Kidney (tissue), 14 donors: ENCODE measurements around the gene CATSPER1. TPM values are rescaled to one million over a fixed set of nuclear protein-coding genes. Genes with fewer than 3 reads are reported as not detected.
A peak's percentile ranks its signal among the peaks of the same experiment; 100 is the strongest.

Source experiments
- DNase-seq, 5 donors: peaks; one replicate each; pipeline ENCODE4 v3.0.0-alpha.2; 2013 to 2020
- FAIRE-seq: peaks from 2 replicates; lab custom pipeline; 2012; peaks lifted over from hg19 to GRCh38; lab: Jason Lieb, UNC
- H3K27ac ChIP-seq, 2 donors: one replicate each; pipeline ENCODE4 v1.7.0; 2013; ENCODE audit warnings: low read depth in 2 of 2, low read length in 2 of 2, inconsistent platforms in 1 of 2
- H3K27me3 ChIP-seq: one replicate; pipeline ENCODE4 v1.7.1; 2013; ENCODE audit warnings: low read length, inconsistent platforms; ENCODE audit not compliant: control insufficient read depth, insufficient read depth
- H3K36me3 ChIP-seq, 3 donors: one replicate each; pipeline versions ENCODE4 v1.7.0 to v1.7.1; 2013; ENCODE audit warnings: low read length in 3 of 3, control low read depth in 1 of 3, inconsistent platforms in 1 of 3; ENCODE audit not compliant: insufficient read depth in 3 of 3, control insufficient read depth in 2 of 3
- H3K4me1 ChIP-seq, 3 donors: one replicate each; pipeline versions ENCODE4 v1.7.0 to v1.7.1; 2013; ENCODE audit warnings: low read length in 3 of 3, inconsistent platforms in 1 of 3, low read depth in 1 of 3; ENCODE audit not compliant: control insufficient read depth in 2 of 3, insufficient read depth in 2 of 3
- H3K4me3 ChIP-seq, 3 donors: one replicate each; pipeline versions ENCODE4 v1.7.0 to v1.8.1; 2013; ENCODE audit warnings: low read length in 3 of 3, control low read depth in 1 of 3, inconsistent platforms in 1 of 3
- H3K9ac ChIP-seq, 3 donors: one replicate each; pipeline versions ENCODE4 v1.7.0 to v1.7.1; 2013; ENCODE audit warnings: low read length in 3 of 3, control low read depth in 1 of 3, inconsistent platforms in 1 of 3
- H3K9me3 ChIP-seq, 3 donors: one replicate each; pipeline versions ENCODE4 v1.7.0 to v1.7.1; 2013; ENCODE audit warnings: low read length in 3 of 3, control low read depth in 1 of 3, inconsistent platforms in 1 of 3; ENCODE audit not compliant: control insufficient read depth in 2 of 3, insufficient read depth in 1 of 3
- intact Hi-C: fragments of 100-400 bp; cut with DNase I; formaldehyde crosslinking; loops from one replicate; pipeline ENCODE4 v1.11.1; 2022
- polyA plus RNA-seq: library from polyadenylated mRNA; stranded (reverse); fragments of 350-450 nt; fragmentation: Illumina TruSeq; extraction: RNeasy Lipid Tissue Mini Kit (QIAGEN cat#74804); gene quantifications from one replicate; pipeline ENCODE4 v1.2.3, GENCODE V29; 2014; ENCODE audit warnings: low read depth, low replicate concordance; ENCODE audit not compliant: insufficient read depth
- total RNA-seq: library from RNA; stranded (reverse); fragmentation: NEBNext Ultra II Directional; extraction: Animal tissue kit (Norgen Biotek cat#: 25700); gene quantifications from one replicate; pipeline ENCODE4 v1.2.1, GENCODE V29; 2021
- TF ChIP-seq, protein P1 (sequence below): IDR thresholded peaks from 3 replicates; pipeline ENCODE4 v1.5.1; 2012; ENCODE audit warnings: mild to moderate bottlenecking, moderate library complexity, borderline replicate concordance; ENCODE audit not compliant: insufficient read depth; ENCODE audit errors: extremely low read depth
- donor health status: control.
- donor health status: control.
- donor health status: control.
- donor health status: control.
- donor health status: control.
- donor health status: DM: yes; HTN: yes; CAD: no.
- donor health status: Normal renal cell carcinoma (clear cell type).

The CATSPER1 gene
- total and polyA plus RNA-seq, 2 donors from 2014 or later, result 0.76 TPM; not detected in 1

- intact Hi-C loops, result no loop called here
- no peaks in the 10 kb centered on the region for H3K4me1 ChIP-seq
- no peak overlapping the region for H3K27ac ChIP-seq
- DNase-seq (no peak), FAIRE-seq (no peak)
- no peaks in the 10 kb centered on the region for H3K27me3 ChIP-seq
- TF ChIP-seq, protein P1, sequence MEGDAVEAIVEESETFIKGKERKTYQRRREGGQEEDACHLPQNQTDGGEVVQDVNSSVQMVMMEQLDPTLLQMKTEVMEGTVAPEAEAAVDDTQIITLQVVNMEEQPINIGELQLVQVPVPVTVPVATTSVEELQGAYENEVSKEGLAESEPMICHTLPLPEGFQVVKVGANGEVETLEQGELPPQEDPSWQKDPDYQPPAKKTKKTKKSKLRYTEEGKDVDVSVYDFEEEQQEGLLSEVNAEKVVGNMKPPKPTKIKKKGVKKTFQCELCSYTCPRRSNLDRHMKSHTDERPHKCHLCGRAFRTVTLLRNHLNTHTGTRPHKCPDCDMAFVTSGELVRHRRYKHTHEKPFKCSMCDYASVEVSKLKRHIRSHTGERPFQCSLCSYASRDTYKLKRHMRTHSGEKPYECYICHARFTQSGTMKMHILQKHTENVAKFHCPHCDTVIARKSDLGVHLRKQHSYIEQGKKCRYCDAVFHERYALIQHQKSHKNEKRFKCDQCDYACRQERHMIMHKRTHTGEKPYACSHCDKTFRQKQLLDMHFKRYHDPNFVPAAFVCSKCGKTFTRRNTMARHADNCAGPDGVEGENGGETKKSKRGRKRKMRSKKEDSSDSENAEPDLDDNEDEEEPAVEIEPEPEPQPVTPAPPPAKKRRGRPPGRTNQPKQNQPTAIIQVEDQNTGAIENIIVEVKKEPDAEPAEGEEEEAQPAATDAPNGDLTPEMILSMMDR, result no peak
- peaks cover 0 to 20% (median 0%) of the 10 kb centered on the region in 3 donors for H3K36me3 ChIP-seq
- no peak overlapping the region for H3K4me3 ChIP-seq
- no peak overlapping the region for H3K9ac ChIP-seq
- no peaks in the 10 kb centered on the region for H3K9me3 ChIP-seq
These were observed 48.5 kb downstream of the CATSPER1 start for GRCh38 chr11:65977621-65978390.

DNA sequence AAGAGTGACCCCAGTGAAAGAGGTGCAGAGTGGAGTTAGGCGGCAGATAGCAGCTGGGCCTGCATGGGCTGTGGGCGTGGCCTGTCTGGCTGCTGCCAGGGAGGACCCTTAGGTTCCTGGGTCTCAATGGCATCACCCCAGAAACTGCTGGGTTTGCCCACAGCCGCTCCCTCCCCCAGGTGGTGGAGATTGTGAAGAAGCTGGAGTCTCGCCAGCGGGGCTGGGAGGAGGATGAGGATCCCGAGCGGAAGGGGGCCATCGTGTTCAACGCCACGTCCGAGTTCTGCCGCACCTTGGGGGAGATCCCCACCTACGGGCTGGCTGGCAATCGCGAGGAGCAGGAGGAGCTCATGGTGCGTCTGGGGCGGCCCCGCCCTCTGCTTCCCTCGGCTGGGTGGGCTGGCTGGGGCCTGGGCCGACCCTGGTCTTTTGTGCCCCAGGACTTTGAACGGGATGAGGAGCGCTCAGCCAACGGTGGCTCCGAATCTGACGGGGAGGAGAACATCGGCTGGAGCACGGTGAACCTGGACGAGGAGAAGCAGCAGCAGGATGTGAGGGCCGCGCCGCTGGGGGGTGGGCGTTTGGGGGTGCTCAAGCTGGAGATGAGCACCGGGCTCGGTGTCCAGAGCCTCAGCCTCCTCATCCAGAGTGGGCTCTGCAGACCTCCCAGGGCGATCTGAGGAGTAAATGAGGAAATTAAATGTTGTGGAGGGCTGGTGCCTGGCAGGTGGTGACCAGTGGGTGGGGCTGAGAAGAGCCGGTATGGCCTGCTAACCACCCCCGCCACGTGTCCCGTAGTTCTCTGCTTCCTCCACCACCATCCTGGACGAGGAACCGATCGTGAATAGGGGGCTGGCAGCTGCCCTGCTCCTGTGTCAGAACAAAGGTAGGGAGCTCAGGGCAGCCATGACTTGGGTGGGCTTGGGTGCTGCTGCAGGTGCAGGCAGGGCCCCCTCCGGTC, 49.8 kb downstream of the CATSPER1 start:
- Histone ChIP-seq H3K27me3 (no peaks in the 10 kb centered on the region), H3K27ac (no peak overlapping the region), H3K4me3 (no peak overlapping the region), H3K9ac (no peak overlapping the region), H3K9me3 (no peaks in the 10 kb centered on the region), H3K36me3 (peaks cover 0 to 20% (median 2%) of the 10 kb centered on the region in 3 donors), H3K4me1 (no peaks in the 10 kb centered on the region)
- TF ChIP-seq, protein P1, result no peak
- FAIRE-seq, result no peak
- intact Hi-C loops, result no loop called here
- DNase-seq, result no peak

DNA sequence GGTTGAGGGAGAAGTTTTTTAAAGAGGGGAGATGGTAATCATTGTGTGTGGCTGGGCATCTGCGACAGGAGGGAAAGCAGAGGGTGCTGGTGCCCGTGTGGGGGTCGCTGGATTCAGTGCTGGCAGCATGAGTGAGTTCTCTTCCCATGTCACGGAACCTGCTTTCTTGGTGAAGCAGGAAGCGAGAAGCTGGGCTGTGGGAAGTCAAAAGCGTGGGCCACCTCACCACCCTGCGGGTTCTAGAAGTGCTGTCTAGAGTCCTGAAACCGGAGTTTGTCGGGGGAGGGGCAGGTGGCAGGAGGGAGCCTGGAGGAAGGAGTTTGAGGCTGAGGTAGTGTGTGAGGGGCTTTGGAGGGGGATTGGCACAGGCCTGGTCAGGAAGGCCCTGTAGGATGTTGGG, 50.5 kb downstream of the CATSPER1 start:
- no peaks in the 10 kb centered on the region for H3K4me1 ChIP-seq
- intact Hi-C loops, result no loop called here
- H3K4me3 ChIP-seq, result no peak overlapping the region
- peak in 1 of 5 donors; percentile 51 for DNase-seq
- peaks cover 0 to 20% (median 2%) of the 10 kb centered on the region in 3 donors for H3K36me3 ChIP-seq
- no peaks in the 10 kb centered on the region for H3K27me3 ChIP-seq
- TF ChIP-seq, protein P1, result no peak
- H3K27ac ChIP-seq, result no peak overlapping the region
- no peak overlapping the region for H3K9ac ChIP-seq
- H3K9me3 ChIP-seq, result no peaks in the 10 kb centered on the region
- FAIRE-seq, result no peak
